ENCODE results near the gene IPO7. TPM values are rescaled to one million over a fixed set of nuclear protein-coding genes. Genes with fewer than 3 reads are reported as not detected.

Gene IPO7
- total and polyA plus RNA-seq, 10 of the 15 experiments (the other 5 are each of a cell fraction or from before 2014, with no cell fraction given), result 5.0 to 51.4 (median 30.6) TPM

- TF ChIP-seq BHLHE40 (IDR thresholded peaks at IDR 0.05; ENCODE audit: borderline replicate concordance in 1 of 2, low read depth in 2 of 2, low read length in 1 of 2), result peak in 1 of 2 experiments; percentile 9; a peak in 1 of 4 replicates
- TF ChIP-seq TAF1 (IDR thresholded peaks at IDR 0.05; ENCODE audit: borderline replicate concordance, low read depth, low read length), result peak; percentile 88
- peak; percentile 51; the same call in 1 of the 2 replicates for TF ChIP-seq ESRRA (IDR thresholded peaks at IDR 0.05; ENCODE audit: low read length)
- TF ChIP-seq WRNIP1 (IDR thresholded peaks at IDR 0.05; ENCODE audit: borderline replicate concordance, low read depth, low read length), result no peak; the same call in 1 of the 2 replicates
- peak; percentile 90 for TF ChIP-seq POLR2A (IDR thresholded peaks at IDR 0.05; ENCODE audit: low read depth, low read length)
- TF ChIP-seq SIX5 (IDR thresholded peaks at IDR 0.05; ENCODE audit: low read depth, low read length, severe bottlenecking), result peak; percentile 53
- TF ChIP-seq BCL11A (IDR thresholded peaks at IDR 0.05; ENCODE audit: low read depth, low read length), result no peak
- peak; percentile 61; the same call in 1 of the 2 replicates for TF ChIP-seq TCF3 (IDR thresholded peaks at IDR 0.05; ENCODE audit: borderline replicate concordance, insufficient read depth, low read depth, low read length)
- peak; percentile 72; the same call in 1 of the 2 replicates for TF ChIP-seq CHD1 (IDR thresholded peaks at IDR 0.05; ENCODE audit: low read depth, low read length)
- 0 out of 2 replicates have a peak, but pooled peaks have one; percentile 42 for TF ChIP-seq GATAD2B (conservative IDR thresholded peaks at IDR 0.05; ENCODE audit: low read depth)
- TF ChIP-seq MEF2A (IDR thresholded peaks at IDR 0.05; ENCODE audit: insufficient read depth, low read depth, low read length), result peak; percentile 35; the same call in 1 of the 2 replicates
- peak; percentile 79; the same call in 1 of the 2 replicates for TF ChIP-seq CBX5 (IDR thresholded peaks at IDR 0.05; ENCODE audit: low read depth)
- peak; percentile 76; the same call in 1 of the 2 replicates for TF ChIP-seq POLR2AphosphoS5 (IDR thresholded peaks at IDR 0.05; ENCODE audit: low read length)
- TF ChIP-seq RCOR1 (conservative IDR thresholded peaks at IDR 0.05; ENCODE audit: low read depth, low read length), result no peak
- TF ChIP-seq STAT1 (conservative IDR thresholded peaks at IDR 0.05), result 0 out of 2 replicates have a peak, but pooled peaks have one; percentile 13
- TF ChIP-seq ZNF24 (IDR thresholded peaks at IDR 0.05), result no peak
- TF ChIP-seq PAX8 (IDR thresholded peaks at IDR 0.05), result peak; percentile 94
- TF ChIP-seq JUNB (IDR thresholded peaks at IDR 0.05), result no peak; the same call in 1 of the 2 replicates
- no peak for TF ChIP-seq HDAC6 (IDR thresholded peaks at IDR 0.05; ENCODE audit: unreplicated experiment)
- TF ChIP-seq BCLAF1 (IDR thresholded peaks at IDR 0.05), result no peak
- TF ChIP-seq SREBF2 (IDR thresholded peaks at IDR 0.05; ENCODE audit: low read length), result no peak
- TF ChIP-seq SUZ12 (IDR thresholded peaks at IDR 0.05; ENCODE audit: unreplicated experiment), result no peak
- peak; percentile 98 for TF ChIP-seq NFYB (IDR thresholded peaks at IDR 0.05; ENCODE audit: insufficient read depth, low read depth, low read length)
- TF ChIP-seq IRF3 (IDR thresholded peaks at IDR 0.05), result peak; percentile 92
- TF ChIP-seq PKNOX1 (IDR thresholded peaks at IDR 0.05), result peak; percentile 99
- TF ChIP-seq EZH2 (IDR thresholded peaks at IDR 0.05; ENCODE audit: borderline replicate concordance, control insufficient read depth, low read depth, low read length), result no peak
- no peak for TF ChIP-seq CBX3 (IDR thresholded peaks at IDR 0.05; ENCODE audit: borderline replicate concordance, low read depth)
Observed at GRCh38 chr11:9460322-9461062, 76.0 kb downstream of the IPO7 start, which contains the start of gene ZNF143 (continued).

Data from GM12878 (cell line).